SK-N-SH (cell line): ENCODE data around the gene PDE4D.

Source experiments
- CHD2 ChIP-seq: fragments of 150-350 bp; IDR thresholded peaks from 2 replicates; pipeline ENCODE4 v1.6.1; 2018; ENCODE audit warnings: low read length; ENCODE audit not compliant: partially characterized antibody
- CTCF ChIP-seq: fragments of 200-600 bp; sonication (generic); IDR thresholded peaks from 2 replicates; pipeline ENCODE4 v1.6.1; 2017; ENCODE audit warnings: antibody characterized with exemption, mild to moderate bottlenecking, moderate library complexity
- ELF1 ChIP-seq: IDR thresholded peaks from 2 replicates; pipeline ENCODE4 v1.4.0; 2012
- EZH2phosphoT487 ChIP-seq: fragments of 200-600 bp; sonication (generic); IDR thresholded peaks from 2 replicates; pipeline ENCODE4 v1.6.1; 2017; ENCODE audit warnings: low read depth, mixed run types, mild to moderate bottlenecking, antibody characterized with exemption, moderate library complexity, borderline replicate concordance
- GABPA ChIP-seq: IDR thresholded peaks from 2 replicates; pipeline ENCODE4 v1.4.0; 2012; ENCODE audit warnings: low read depth, mild to moderate bottlenecking
- MAX ChIP-seq: IDR thresholded peaks from 2 replicates; pipeline ENCODE4 v1.4.0; 2012; ENCODE audit warnings: low read depth
- POLR2AphosphoS5 ChIP-seq: IDR thresholded peaks from 2 replicates; pipeline ENCODE4 v1.6.1; 2012; ENCODE audit warnings: low read depth, low read length
- RAD21 ChIP-seq: IDR thresholded peaks from 2 replicates; pipeline ENCODE4 v1.6.1; 2012; ENCODE audit warnings: mild to moderate bottlenecking, low read length
- RCOR1 ChIP-seq: fragments of 150-350 bp; IDR thresholded peaks from 2 replicates; pipeline ENCODE4 v1.6.1; 2017; ENCODE audit warnings: antibody characterized with exemption, low read length
- REST ChIP-seq: IDR thresholded peaks from 2 replicates; pipeline ENCODE4 v1.6.1; 2012; ENCODE audit warnings: mild to moderate bottlenecking, low read depth, low read length, moderate library complexity
- SIN3A ChIP-seq: IDR thresholded peaks from 2 replicates; pipeline ENCODE4 v1.6.1; 2012; ENCODE audit warnings: low read depth, mild to moderate bottlenecking, low read length, moderate library complexity, borderline replicate concordance
- TCF12 ChIP-seq: IDR thresholded peaks from 2 replicates; pipeline ENCODE4 v1.4.0; 2012
- YY1 ChIP-seq: IDR thresholded peaks from 2 replicates; pipeline ENCODE4 v1.4.0; 2012; ENCODE audit warnings: low read depth, mild to moderate bottlenecking
- ZBTB33 ChIP-seq: IDR thresholded peaks from 2 replicates; pipeline ENCODE4 v1.4.0; 2012; ENCODE audit warnings: low read depth, borderline replicate concordance

GRCh38 chr5:59169768-59170150 lies 723.8 kb downstream of the PDE4D start:
- no peak for TF ChIP-seq ELF1
- no peak for TF ChIP-seq CTCF
- no peak for TF ChIP-seq RCOR1
- TF ChIP-seq CHD2, result no peak
- no peak for TF ChIP-seq EZH2phosphoT487
- no peak for TF ChIP-seq POLR2AphosphoS5
- no peak for TF ChIP-seq MAX
- TF ChIP-seq GABPA, result no peak
- TF ChIP-seq ZBTB33, result no peak
- no peak for TF ChIP-seq SIN3A
- no peak for TF ChIP-seq YY1
- no peak for TF ChIP-seq REST
- no peak for TF ChIP-seq TCF12
- TF ChIP-seq RAD21, result no peak
